Neutrophil (primary cell): ENCODE data around the gene SEC14L3.

Source experiments
- H3K27ac ChIP-seq: fragments of 200-600 bp; sonication (generic); 2 replicates; pipeline ENCODE4 v1.5.1; 2016; ENCODE audit warnings: mild to moderate bottlenecking, moderate library complexity
- H3K27me3 ChIP-seq: fragments of 200-600 bp; sonication (generic); 2 replicates; pipeline ENCODE4 v1.6.0; 2016; ENCODE audit warnings: mild to moderate bottlenecking
- H3K36me3 ChIP-seq: fragments of 200-600 bp; sonication (generic); 2 replicates; pipeline ENCODE4 v1.5.1; 2017
- H3K4me1 ChIP-seq, 2 experiments: fragments of 200-600 bp in 1 of 2; sonication (generic) in 1 of 2; 1 replicate in 1 of 2; 2 replicates in 1 of 2; pipeline versions ENCODE4 v1.5.1 to v1.6.1; 2013 to 2016; ENCODE audit warnings: low read depth in 1 of 2, low read length in 1 of 2, mild to moderate bottlenecking in 1 of 2, moderate library complexity in 1 of 2; ENCODE audit not compliant: control insufficient read depth in 1 of 2, insufficient read depth in 1 of 2
- H3K4me3 ChIP-seq, 2 experiments: fragments of 200-600 bp in 1 of 2; sonication (generic) in 1 of 2; 1 replicate in 1 of 2; 2 replicates in 1 of 2; pipeline ENCODE4 v1.5.1; 2013 to 2016; ENCODE audit warnings: low read depth in 1 of 2, low read length in 1 of 2, mild to moderate bottlenecking in 1 of 2, moderate library complexity in 1 of 2
- H3K9me3 ChIP-seq: fragments of 200-600 bp; sonication (generic); 2 replicates; pipeline ENCODE4 v1.5.1; 2016
- CTCF ChIP-seq: fragments of 200-600 bp; sonication (generic); IDR thresholded peaks from 2 replicates; pipeline ENCODE4 v1.5.1; 2016; ENCODE audit warnings: antibody characterized with exemption

Gene SEC14L3

DNA sequence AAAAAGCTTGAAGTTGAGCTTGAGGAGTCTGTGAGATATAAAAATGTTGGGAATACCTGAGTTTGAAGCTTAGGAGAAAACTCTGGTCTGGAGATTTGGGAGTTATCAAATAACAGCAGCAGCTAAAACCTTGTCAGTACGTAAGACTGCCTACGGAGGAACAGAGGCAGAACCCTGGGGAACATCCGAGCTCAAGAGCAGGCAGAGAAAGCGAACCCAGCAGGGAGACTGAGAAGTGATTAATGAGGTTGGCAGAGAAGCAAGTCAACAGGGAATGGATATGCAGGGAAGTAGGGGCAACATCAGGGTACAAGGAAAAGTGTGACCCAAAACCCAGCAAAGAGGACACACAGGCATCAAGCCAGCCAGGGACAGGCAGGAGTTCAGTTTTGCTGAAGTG lies 58.8 kb downstream of the SEC14L3 start:
- no peak overlapping the region for H3K27ac ChIP-seq
- no peaks in the 10 kb centered on the region for H3K4me1 ChIP-seq
- no peak for TF ChIP-seq CTCF
- no peaks in the 10 kb centered on the region for H3K9me3 ChIP-seq
- H3K4me3 ChIP-seq = no peak overlapping the region
- H3K27me3 ChIP-seq = no peaks in the 10 kb centered on the region
- peaks cover 15% of the 10 kb centered on the region for H3K36me3 ChIP-seq

DNA sequence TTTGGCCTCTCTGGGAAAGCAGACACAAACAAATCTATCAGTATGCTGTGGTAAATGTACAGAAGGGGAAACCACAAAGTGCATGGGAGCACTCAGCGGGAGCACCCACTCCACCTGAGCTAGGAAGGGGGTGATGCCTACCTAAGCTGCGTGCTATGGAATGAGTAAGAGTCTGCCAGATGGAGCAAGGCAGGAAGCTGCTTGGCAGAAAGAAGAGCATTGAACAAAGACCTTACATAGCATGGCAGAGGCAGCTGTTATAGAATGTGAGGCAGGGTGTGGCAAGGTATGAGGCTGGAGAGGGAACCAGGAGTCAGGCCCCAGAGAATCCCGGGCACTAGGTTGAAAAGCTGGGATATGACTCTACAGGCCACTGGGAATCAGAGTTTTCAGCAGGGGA lies 60.0 kb downstream of the SEC14L3 start:
- no peaks in the 10 kb centered on the region for H3K9me3 ChIP-seq
- no peak for TF ChIP-seq CTCF
- no peak overlapping the region for H3K27ac ChIP-seq
- H3K27me3 ChIP-seq = no peaks in the 10 kb centered on the region
- no peak overlapping the region for H3K4me3 ChIP-seq
- no peaks in the 10 kb centered on the region for H3K4me1 ChIP-seq
- peaks cover 15% of the 10 kb centered on the region for H3K36me3 ChIP-seq
